ENCODE results near the gene TTYH1.

The TTYH1 gene

GRCh38 chr19:54393381-54393780 is 21.9 kb upstream of the TTYH1 start:
- no peak for DNase-seq

- DNase-seq, result no peak
Measured at GRCh38 chr19:54395685-54396084, 19.6 kb upstream of the TTYH1 start.

- DNase-seq, result no peak
Measured at GRCh38 chr19:54399189-54399588, 16.1 kb upstream of the TTYH1 start.

GRCh38 chr19:54400913-54401312 is 14.4 kb upstream of the TTYH1 start:
- DNase-seq, result no peak

GRCh38 chr19:54403054-54403453 is 12.2 kb upstream of the TTYH1 start:
- no peak for DNase-seq

GRCh38 chr19:54405628-54406027 is 9.6 kb upstream of the TTYH1 start:
- DNase-seq, result no peak

- DNase-seq, result no peak
Measured at GRCh38 chr19:54407780-54408179, 7.5 kb upstream of the TTYH1 start.

- no peak for DNase-seq
Measured at GRCh38 chr19:54408456-54409026, 6.7 kb upstream of the TTYH1 start.

DNA sequence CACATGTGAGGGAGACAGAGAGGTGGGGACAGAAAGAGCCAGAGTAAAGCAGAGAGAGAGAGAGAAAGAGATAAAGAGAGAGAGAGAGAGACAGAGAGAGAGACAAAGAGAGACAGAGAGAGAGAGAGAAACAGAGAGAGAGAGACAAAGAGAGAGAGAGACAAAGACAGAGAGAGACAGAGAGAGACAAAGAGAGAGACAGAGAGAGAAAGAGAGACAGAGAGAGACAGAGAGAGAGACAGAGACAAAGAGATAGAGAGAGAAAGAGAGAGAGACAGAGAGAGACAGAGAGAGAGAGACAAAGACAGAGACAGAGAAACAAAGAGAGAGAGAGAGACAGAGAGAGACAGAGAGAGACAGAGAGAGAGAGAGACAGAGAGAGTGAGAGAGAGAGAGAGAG is 4.2 kb upstream of the TTYH1 start:
- no peak for DNase-seq

DNA sequence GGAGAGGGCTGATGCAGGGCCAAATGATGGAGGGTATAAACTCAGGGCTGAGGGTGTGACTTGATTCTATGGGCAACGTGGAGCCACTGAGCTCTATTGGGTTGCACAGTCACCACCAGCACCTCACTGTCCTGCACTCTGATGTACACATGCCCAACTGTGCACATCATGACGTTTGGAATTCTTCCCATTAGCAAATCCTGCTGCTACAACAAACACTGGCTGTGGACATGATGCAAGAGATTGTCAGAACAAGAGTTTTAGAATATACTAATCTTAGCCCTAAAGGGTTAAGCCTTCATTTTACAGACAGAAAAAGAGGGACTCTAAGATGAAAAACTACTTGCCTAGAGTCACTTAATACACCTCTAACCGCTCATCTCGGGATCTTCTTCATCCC is 2.4 kb upstream of the TTYH1 start:
- no peak for DNase-seq

DNA sequence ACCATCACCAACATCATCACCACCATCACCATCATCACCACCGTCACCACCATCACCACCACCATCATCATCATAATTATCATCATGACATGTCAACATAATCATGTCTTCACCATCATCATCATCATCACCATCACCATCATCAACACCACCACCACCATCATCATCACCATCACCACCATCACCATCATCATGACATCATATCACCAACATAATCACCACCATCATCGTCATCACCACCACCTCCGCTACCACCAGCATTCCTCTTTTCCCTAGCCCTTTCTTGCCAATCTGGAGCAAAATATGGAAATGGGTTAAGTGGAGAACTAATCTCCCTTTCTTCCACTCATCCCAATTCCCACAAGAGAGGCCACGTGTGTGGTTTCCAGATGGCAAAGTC is 1.1 kb upstream of the TTYH1 start:
- no peak for DNase-seq

DNA sequence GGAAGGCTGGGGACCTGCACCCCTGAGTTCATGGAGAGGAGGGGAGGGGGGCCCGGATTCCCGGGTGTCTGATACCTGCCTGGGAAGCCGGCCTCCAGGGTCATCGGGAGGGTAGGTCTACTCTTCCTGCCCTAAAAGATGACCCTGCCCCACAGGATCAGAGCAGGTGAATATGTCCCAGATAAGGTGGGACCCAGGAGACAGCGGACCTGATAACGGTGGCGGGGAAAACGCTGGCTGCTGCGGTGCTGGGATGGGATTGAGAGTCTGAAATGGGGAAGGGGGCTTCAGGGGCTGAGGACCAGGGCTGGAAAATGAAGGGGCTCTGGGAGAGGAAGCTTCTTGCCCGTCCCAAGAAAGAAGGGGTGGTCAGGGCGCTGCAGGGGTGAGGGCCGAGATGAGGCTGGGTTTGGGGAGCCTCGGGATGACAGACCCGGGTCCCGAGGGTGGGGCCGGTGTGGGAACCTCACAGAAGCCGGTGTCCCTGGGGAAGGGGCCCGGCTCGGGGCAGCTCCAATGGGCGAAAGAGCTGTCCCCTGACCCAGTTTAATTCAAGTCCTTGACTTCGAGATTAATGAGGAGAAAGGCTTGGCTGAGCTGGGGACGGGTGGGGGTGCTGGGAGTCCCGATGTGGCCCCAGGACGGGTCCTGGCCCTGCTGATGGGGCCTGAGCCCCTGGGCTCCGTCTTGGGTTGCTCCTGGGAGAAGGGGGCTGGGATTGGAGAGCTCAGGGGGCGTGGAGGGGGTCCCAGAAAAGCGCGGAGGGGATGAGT is 823 bp downstream of the TTYH1 start:
- no peak for DNase-seq

- DNase-seq, result no peak
Measured at GRCh38 chr19:54416695-54417491, 1.6 kb downstream of the TTYH1 start.

GRCh38 chr19:54418030-54418929 is 3.0 kb downstream of the TTYH1 start:
- DNase-seq, result no peak

GRCh38 chr19:54418930-54419800 is 3.9 kb downstream of the TTYH1 start:
- DNase-seq, result no peak

GRCh38 chr19:54420068-54420382 is 4.8 kb downstream of the TTYH1 start:
- no peak for DNase-seq

GRCh38 chr19:54420383-54421168 is 5.3 kb downstream of the TTYH1 start:
- no peak for DNase-seq

GRCh38 chr19:54421169-54421516 is 5.9 kb downstream of the TTYH1 start:
- no peak for DNase-seq

- no peak for DNase-seq
Measured at GRCh38 chr19:54421521-54421920, 6.3 kb downstream of the TTYH1 start.

GRCh38 chr19:54422136-54422535 is 6.9 kb downstream of the TTYH1 start:
- no peak for DNase-seq

- DNase-seq, result no peak
Measured at GRCh38 chr19:54424201-54424600, 8.9 kb downstream of the TTYH1 start.
